GM19372 (cell line): ENCODE measurements around the gene SLAMF1.
"Not testable (repeated sequence)": the region's sequence is repeated elsewhere in the genome, so short reads cannot be mapped to it uniquely, and the experiment has no call there.

Experiments
- ATAC-seq: cut with Tn5 transposase; IDR thresholded peaks from one replicate; pipeline ENCODE4 v1.9.1; 2021; ENCODE audit warnings: mild to moderate bottlenecking, low read depth, moderate library complexity; ENCODE audit not compliant: unreplicated experiment

SLAMF1 gene

DNA sequence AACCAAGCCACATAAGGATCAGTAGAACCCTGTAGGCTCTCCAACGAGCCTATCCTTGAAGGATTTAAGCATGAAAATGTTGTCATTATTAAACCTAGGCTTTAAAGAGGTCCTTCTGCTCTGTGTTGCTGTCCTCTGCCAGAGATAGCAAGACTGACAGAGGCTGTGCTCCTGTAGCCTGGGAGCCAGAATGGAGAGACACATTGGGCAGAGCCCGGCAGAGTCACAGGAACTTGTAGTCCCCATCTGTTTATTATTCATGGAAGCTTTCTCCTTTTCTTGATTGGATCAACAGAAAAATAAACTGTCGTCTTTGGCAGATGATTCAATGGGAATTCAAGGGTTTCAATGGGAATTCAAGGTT, 19.2 kb upstream of the SLAMF1 start:
- ATAC-seq = no peak

DNA sequence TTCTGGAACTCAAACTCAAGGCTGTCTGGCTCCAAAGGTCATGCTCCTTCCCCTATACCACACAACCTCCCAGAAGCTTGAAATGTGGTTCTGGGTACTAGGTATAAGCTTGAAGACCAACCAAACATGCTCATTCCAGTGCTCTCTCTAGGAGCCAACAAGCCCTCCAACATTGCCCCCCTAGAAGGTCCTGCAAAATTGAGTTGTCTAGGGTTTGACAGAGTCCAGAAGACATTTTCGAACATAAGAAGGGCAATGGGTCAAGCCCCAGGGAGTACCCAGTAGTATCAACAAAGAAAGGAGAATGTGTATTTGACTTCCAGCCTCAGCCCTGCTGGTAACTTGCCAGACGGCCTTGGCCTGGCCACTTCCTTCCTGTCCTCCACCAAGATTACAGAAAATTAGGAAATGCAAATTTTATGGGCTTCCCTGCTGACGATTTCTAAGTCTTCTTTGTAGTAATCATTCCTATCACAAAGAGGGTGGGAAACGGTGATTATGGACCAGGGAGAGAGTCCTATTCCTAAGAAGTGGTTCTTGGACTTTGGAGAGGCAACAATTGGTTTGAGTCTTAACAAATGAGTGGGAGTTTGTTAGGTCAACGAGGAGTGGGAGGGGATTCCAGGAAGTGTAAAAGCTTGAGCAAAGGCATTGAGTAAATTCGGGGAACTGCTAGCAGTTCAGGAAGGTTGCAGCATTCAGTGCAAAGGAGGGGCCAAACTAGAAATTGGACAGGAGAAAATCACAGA, 18.7 kb upstream of the SLAMF1 start:
- ATAC-seq = no peak

DNA sequence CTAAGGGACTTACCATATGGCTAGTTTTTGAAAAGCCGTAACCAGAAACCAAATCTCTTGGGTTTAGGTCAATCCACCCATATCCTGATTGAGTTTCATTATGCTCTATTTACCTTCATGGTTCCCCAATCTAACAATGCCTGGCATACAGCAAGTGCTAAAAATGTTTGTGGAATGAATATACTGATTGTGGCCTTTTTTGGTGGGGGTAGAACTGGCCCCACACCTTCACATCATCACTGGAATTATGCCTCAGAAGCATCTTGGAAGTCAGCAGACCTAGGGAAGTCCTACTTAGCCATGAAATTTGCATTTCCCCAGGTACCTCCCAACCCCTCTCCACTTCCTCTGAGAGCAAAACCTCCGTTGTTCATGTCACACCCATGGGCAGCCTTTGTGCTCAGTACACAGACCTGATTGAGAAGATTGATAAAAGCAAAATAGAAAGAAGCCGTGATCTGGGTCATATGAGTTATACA, 17.8 kb upstream of the SLAMF1 start:
- no peak for ATAC-seq

DNA sequence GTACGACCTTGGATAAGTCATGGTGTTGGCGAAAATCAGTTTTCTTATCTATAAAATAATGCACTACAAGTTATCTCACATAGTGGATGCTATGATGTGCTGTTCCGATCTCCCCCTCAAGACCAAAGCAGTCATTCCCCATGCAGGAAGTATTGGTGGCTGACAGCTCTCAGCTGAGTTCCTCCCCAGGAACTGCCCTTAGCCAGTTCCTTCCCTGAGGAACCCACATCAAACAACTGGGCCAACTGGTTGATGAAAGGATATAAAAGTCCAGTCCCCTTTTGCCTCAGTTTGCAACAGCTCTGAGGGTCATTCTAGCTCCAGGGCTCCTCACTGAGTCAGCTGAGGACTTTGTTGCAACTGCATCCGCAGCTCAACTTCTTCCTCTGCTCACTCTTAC, 16.1 kb upstream of the SLAMF1 start:
- no peak for ATAC-seq

DNA sequence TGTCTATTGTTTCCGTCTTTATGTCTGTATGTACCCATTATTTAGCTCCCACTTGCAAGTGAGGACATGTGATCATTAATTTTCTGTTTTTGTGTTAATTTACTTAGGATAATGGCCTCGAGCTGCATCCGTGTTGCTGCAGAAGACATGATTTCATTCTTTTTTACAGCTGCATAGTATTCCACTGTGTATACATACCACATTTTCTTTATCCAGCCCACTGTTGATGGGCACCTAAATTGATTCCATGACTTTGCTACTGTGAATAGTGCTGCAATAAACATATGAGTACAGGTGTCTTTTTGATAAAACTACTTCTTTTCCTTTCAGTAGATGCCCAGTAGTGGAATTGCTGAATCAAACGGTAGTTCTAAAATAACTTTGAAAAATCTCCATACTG, 12.7 kb upstream of the SLAMF1 start:
- no peak for ATAC-seq

DNA sequence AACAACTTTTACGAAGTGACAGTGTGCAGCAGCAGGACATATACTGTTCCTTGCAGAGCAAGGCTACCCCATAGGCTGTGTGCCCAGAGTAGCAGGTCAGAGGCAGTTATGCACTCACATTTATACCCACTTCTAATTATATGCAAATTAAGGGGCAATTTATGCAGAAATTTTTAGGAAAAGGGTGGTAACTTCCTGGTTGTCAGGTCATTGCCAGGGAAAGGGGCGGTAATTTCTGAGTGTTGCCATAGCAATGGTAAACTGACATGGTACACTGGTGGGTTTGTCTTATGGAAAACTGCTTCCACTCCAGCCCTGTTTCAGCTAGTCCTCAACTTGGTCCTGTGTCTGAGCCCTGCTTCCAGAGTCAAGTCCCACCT, 12.0 kb upstream of the SLAMF1 start:
- ATAC-seq = no peak

DNA sequence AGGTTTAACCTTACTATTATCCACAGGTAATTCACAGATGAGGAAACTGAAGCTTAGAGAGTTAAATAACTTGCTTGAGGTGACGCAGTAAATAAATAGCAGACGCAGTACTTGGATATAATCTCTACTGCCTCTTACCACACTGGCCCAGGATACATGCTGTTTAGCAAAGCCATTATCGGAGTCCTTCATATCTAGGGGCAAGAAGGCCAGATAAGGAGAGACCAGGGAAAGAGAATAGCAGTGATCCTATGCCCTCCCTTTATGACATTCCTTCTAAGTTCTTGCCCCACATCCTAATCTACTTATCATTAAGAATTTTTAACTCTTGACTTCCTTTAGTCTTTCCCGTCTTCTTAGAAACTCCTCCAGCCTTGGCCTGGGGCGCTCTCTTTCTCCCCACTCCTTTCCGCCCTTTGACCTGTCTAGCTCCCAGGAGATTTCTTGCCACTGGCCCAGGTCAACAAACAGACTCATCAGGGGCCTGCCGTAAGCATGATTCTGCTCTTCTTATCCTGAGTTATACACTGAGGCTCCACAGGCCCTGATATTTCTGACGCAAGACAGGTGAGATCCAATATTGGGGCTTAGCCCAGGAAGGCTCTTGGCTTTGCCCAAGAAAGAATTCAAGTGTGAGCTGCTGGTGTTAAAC, 11.4 kb upstream of the SLAMF1 start:
- ATAC-seq = no peak

DNA sequence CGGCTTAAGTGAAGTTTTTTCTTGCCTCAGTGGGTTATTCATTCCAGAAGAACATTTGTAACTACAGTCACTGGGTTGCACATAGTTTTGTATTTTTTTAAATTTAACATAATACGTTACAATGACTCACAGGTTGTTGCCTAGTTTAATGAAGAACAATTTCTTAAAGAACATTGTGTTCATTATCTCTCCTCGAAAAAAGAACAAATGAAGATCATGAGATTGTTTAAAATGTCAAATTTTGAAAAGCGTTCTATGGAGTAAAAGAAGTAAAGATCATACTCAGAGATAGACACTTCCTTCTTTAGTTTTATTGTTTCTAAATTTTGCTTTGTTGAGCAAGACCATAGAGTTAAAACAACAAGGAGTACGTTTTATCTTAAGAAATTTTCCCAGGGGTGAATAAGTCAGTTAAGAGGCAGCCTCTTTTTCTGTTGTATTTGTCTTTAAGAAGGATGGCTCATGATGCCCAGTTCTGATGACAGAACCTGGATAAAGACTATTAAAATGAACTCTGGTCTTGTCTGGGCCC, 10.5 kb upstream of the SLAMF1 start:
- no peak for ATAC-seq

DNA sequence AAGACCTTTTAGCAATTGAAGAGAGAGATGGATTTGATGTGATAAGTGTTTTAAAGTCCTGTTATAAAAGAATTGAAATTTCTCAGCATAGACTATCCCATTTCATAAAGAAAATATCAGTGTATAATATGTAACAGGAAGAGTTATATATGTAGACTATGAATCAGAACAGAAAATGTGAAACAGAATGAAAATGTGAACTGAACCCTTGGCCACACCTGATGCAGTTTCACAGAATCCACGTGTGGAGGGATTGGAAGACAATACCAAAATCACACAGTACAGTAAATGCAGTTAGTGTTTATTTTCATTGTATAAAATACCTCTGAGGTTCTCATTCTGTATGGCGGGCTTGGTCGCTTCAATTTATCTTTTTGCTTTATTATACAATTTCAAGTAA, 9.9 kb upstream of the SLAMF1 start:
- ATAC-seq = no peak

DNA sequence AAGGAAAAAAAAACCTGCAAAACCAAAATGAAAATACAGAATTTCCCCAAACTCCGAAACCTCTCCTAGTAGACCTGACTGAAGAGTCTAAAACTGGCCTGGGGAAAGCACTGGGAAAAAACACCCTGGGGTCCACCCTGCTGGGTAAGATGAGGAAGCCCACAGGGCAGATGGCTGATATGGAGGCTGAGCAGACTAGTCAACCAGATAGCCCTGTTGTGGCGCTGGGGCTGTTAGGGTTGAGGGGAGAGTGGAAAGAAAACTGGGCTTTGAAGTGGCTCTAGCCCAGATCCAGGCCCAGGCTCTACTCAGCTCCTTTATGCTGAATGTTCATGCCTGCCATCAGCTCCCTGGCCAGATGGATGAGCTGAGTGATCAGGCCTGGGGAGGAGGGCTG, 6.8 kb upstream of the SLAMF1 start:
- ATAC-seq = no peak

DNA sequence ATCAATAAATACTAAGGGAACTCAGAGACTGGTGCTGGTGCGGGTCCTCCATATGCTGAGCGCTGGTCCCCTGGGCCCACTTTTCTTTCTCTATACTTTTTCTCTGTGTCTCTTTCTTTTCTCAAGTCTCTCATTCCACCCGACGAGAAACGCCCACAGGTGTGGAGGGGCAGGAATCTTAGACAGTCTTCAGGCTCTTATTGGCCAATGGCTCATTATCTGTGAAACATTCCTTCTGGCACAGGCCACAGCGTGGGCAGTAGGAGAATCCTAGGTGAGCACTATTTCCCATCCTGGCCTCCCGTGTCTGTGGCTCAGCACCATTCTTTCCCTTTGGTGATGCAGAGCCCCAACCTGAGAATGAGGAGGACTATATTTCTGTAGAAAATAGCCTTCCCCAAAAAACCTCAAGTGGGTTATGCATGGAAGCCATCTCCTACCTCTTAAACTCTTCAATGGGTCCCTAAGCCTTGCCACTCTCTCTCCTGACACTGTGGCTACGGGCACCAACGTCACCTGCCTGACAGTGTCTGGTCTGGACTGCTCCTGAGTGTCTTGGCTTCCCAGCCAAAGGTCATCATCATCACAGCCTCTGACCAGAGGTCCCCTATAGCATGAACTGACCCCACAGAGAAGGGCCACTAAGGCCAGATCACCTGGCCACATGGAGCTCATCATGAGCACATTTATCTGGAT, 6.2 kb upstream of the SLAMF1 start:
- ATAC-seq = no peak

DNA sequence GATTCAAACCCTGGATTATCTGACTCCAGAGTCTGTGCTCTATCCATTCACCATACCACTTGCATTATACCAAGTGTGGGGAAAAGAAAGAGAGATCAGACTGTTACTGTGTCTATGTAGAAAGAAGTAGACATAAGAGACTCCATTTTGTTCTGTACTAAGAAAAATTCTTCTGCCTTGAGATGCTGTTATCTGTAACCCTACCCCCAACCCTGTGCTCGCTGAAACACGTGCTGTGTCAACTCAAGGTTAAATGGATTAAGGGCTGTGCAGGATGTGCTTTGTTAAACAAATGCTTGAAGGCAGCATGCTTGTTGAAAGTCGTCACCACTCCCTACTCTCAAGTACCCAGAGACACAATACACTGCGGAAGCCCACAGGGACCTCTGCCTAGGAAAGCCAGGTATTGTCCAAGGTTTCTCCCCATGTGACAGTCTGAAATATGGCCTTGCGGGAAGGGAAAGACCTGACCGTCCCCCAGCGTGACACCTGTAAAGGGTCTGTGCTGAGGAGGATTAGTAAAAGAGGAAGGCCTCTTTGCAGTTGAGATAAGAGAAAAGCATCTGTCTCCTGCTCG, 5.3 kb upstream of the SLAMF1 start:
- ATAC-seq = not testable (repeated sequence)

DNA sequence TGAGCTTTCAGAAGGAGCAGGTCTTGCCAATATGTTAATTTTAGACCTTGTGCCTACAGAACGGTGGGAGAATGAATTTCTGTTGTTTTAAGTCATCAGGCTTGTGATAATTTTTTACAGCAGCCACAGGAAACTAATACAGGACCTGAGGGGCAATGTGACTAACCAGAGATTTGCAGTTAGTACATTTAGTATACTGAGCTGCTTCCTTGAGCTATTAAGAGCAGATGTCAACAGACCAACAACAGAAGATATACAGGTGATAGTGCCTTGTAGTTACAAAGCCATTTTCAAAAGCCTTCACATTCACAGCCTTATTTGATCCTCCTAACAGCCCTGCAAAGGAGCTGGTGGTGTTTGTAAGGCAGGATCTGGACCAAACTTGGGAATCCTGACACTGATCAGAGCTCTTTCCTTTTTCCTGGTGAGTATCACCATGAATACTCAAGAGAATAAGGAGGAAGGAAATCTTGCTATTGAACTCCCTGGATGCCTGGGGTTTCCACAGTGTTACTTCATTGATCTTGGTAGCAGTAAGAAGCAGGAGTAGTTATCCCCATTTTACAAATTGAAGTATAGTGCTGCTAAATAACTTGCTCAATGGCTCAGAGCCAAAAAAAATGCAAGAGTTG, 4.7 kb upstream of the SLAMF1 start:
- ATAC-seq = no peak

DNA sequence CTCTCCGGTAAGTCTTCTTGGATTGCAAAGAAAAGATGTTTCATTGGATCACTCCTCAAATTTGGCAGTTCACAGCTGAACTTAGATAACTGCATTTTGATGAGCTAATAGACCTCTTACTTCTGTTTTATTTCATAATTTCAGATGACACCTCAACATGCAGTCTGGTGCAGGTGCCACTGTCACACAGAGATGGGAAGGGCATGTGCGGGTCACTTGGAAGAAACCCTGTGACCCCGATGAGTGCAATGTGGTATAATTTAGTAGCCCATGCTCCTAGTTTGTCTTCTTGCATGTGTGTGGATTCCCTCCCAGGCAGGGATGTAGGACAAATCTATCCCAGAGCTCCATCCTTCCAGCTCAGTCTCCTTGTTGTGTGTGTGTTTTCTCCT, 481 bp upstream of the SLAMF1 start:
- no peak for ATAC-seq

DNA sequence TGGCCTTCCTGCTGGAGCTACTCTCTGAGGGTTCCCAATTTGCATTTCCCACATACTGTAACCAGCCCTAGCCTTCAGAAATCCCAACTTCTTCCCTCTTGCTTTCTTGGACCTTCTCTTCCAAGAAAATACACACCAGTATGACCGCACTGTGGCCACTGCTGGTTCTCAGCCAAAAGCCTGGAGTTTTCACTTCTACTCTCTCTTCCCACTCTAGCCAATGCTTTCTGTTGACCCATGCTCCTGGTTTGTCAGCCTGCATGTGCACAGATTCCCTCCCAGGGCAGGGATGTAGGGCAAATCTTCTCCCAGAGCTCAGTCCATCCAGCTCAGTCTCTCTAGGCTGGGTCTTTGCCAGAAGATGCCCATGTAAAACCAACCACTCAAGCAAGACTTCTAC, 664 bp downstream of the SLAMF1 start:
- no peak for ATAC-seq

DNA sequence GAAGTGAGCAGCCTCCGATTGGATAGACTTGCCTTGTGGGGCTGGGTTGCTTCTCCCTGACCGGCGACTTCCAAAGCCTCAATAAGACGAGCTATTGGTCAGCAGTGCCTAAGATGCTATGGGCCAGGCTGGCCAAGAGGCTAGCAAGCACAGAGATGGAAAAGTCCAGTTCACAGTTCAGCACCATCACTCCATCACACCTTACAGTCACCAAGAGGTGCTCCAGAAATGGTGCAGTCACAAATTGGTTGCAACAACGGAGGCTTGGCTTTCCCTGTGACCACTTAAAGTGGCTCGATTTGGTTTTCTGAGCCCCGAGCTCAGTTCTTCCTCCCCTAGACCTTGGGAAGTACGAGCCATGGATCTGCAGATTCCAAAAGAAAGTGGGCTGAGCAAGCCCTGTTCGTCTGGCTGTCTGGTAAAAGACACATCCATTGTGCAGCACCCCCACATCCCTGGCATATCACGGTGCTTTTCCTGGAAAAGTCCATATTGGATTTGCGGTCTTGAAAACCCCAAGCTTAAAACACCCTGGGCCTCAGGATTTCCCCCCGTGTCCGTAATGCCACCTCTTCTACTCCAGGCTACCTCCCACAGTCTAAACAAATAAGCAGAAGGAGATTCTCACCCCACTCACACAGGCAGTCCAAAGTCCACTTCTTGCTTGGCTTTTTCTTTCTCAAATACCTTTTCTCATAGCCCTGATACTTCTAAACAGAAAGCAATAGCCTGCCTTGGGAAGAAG, 1.3 kb downstream of the SLAMF1 start:
- ATAC-seq = no peak

DNA sequence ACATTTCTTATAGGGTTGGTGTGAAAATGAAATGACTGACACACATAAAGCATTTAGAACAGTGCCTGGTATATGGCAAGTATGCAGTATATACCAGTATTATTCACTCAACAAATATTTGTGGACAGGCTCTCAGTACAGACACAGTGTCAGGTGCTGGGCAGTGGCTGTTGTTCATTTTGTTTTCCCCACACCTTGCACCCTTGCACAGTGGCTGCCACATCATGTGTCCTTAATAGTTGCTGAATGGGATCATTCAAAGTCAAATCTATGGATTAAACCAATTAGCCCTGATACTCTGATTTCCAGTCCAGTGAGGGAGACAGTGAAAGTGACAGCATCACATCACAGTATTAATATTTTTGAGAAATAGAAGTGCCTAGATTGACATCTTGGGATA, 2.4 kb downstream of the SLAMF1 start:
- ATAC-seq = no peak

DNA sequence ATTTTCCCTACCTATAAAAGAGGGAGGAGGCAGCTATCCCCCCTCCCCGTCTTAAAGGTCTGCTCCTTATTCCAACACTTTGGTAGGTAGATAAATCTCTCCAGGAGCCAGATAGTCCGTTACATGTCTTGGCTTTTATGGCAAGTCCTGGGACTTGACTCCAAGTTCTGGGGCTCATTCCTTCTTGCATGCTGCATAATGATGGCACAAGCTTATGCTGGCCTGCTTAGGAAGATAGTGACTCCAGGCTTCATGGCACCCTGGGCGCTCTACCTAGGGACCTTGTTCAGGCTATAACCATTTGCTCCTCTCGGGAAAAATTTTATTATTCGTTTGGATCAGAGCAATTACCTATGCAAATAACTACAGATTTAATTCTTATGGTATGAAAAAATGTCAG, 3.7 kb downstream of the SLAMF1 start:
- no peak for ATAC-seq

DNA sequence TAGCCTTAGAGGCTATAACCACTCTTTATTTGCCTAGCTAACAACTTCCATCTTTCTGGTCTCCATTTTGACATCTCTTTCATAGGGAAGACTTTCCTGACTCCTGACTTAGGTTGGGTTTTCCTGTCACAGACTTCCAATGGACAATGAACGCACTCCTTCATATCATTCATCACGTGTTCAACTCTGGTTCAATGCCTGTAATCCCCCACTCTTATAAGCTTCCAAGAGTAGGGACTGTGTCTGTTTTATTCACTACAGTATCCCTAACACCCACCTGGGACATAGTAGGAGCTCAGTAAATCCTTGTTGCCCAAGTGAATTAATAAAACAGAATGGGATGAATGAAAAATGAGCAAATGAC, 4.6 kb downstream of the SLAMF1 start:
- ATAC-seq = no peak
